NCI-H526 (cell line): ENCODE data around the gene DDX47.
"Not testable (repeated sequence)": the region's sequence is repeated elsewhere in the genome, so short reads cannot be mapped to it uniquely, and the experiment has no call there.

Source experiments
- DNase-seq, 2 experiments: peaks; one replicate each; lab custom pipeline; 2025; lab: John Stamatoyannopoulos, UW

Gene DDX47

GRCh38 chr12:12797794-12798152 lies 15.4 kb upstream of the DDX47 start:
- DNase-seq, result peak in 1 of 2 experiments; percentile 6

- DNase-seq, result no peak
Measured at GRCh38 chr12:12798480-12798879, 14.7 kb upstream of the DDX47 start.

- DNase-seq, result no peak
Measured at GRCh38 chr12:12799163-12799920, 13.8 kb upstream of the DDX47 start.

- no peak for DNase-seq
Measured at GRCh38 chr12:12800406-12801180, 12.6 kb upstream of the DDX47 start.

- DNase-seq, result not testable (repeated sequence)
Measured at GRCh38 chr12:12801656-12802055, 11.5 kb upstream of the DDX47 start.

- DNase-seq, result no peak
Measured at GRCh38 chr12:12803186-12803585, 10.0 kb upstream of the DDX47 start.

GRCh38 chr12:12804011-12804410 lies 9.1 kb upstream of the DDX47 start:
- DNase-seq, result no peak

GRCh38 chr12:12804432-12804886 lies 8.7 kb upstream of the DDX47 start:
- no peak for DNase-seq

GRCh38 chr12:12806784-12807516 lies 6.2 kb upstream of the DDX47 start:
- no peak for DNase-seq

GRCh38 chr12:12807517-12807903 lies 5.6 kb upstream of the DDX47 start:
- not testable (repeated sequence) for DNase-seq

- DNase-seq, result no peak
Measured at GRCh38 chr12:12807970-12808702, 5.0 kb upstream of the DDX47 start.

GRCh38 chr12:12810553-12811021 lies 2.6 kb upstream of the DDX47 start:
- DNase-seq, result no peak

GRCh38 chr12:12811343-12811742 lies 1.8 kb upstream of the DDX47 start:
- no peak for DNase-seq

- DNase-seq, result no peak
Measured at GRCh38 chr12:12812174-12812573, 972 bp upstream of the DDX47 start.

- DNase-seq, result no peak
Measured at GRCh38 chr12:12812618-12813119, 477 bp upstream of the DDX47 start.

GRCh38 chr12:12817616-12818015 lies 4.5 kb downstream of the DDX47 start:
- DNase-seq, result no peak

- DNase-seq, result no peak
Measured at GRCh38 chr12:12818701-12819100, 5.6 kb downstream of the DDX47 start.

GRCh38 chr12:12819221-12819620 lies 6.1 kb downstream of the DDX47 start:
- DNase-seq, result no peak

GRCh38 chr12:12819752-12820311 lies 6.7 kb downstream of the DDX47 start:
- no peak for DNase-seq

GRCh38 chr12:12820376-12820775 lies 7.2 kb downstream of the DDX47 start:
- DNase-seq, result not testable (repeated sequence)

GRCh38 chr12:12821975-12822374 lies 8.8 kb downstream of the DDX47 start:
- no peak for DNase-seq
